CD4-positive, alpha-beta T cell treated with Interleukin-6 at 100 ng/mL for 8 hours (primary cell): ENCODE data around the gene CAMK1G.

ENCODE experiments used
- DNase-seq: peaks from one replicate; pipeline ENCODE4 v3.0.0-alpha.2; 2020; ENCODE audit warnings: mixed read lengths, low spot score

Gene CAMK1G

DNA sequence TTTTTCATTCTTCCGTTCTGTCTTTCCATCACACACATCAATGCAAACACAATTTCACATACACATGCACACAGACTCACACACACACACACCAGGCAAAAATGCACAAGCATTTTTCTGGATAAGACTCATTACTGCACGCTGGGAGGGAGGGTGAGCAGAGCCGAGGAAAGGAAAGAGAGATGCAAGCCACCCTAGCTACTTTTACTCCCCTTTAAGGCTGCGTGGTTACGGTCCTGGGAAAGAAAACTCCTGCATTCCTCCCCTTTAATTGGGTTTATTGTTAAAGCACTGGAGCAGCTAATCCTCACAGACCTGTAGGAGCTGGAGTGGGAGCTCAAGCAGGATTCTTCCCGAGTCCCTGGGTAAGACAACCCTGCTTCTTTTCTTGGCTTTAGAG lies at the start of gene CAMK1G:
Gene CAMK1G, plus strand, starts transcription at position 307 of the 400 bp plus-strand sequence. CDS start 11,270 bp downstream, outside the sequence.
- DNase-seq, result no peak

DNA sequence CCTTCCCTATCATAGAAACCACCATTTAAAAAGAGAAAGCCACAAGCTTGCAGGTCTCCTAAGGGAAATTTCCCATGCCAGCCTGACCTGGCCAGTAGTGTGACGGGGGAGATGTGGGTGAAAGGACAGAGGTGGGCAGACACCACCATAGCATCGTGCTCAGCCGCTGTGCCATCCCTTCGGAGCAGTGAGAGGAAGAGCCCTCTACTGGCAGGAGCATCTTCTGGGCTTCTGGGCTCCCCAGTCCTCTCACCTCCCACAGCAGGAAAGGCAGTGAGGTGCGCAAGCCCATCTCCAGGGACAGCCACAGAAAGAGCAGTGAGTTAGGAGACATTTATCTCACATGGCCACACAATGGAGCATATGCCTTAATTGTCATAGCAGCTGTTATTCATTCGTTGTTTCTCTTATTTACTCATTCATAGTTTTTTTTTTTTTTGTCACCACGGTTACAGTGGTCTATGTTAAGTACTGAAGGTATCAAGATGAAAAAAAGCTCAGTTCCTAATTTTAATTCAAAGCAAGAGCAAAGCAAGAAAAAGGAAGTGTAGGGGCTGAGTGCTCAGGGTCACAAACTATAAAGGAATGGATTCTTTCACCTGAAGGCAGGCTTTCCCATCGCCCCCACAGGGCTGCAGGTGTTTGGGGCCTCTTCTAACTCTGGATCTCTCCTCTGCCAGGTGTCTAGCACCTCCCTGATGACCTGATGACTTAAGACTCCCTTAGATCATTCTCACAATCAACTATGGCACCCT lies 48.8 kb upstream of the CAMK1G start:
- no peak for DNase-seq

DNA sequence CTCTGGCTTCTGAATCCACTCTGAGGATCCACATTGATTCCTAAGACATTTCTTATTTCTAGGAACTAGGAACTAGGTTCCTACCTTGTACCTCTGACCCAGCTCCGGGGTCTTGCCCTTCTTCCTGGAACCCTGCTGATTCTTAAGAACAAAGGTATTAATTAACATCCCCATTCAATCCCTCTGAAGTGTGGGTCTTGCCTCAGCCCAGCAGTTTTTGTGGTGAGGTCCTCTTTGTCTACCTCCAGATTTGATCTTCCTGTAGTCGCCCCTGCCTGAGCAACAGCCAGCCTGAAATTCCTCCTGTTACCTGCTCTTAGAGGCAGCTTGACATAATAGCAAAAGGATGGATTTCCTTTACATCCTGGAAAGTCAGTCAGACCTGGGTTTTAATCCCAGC lies 46.7 kb upstream of the CAMK1G start:
- DNase-seq, result no peak

DNA sequence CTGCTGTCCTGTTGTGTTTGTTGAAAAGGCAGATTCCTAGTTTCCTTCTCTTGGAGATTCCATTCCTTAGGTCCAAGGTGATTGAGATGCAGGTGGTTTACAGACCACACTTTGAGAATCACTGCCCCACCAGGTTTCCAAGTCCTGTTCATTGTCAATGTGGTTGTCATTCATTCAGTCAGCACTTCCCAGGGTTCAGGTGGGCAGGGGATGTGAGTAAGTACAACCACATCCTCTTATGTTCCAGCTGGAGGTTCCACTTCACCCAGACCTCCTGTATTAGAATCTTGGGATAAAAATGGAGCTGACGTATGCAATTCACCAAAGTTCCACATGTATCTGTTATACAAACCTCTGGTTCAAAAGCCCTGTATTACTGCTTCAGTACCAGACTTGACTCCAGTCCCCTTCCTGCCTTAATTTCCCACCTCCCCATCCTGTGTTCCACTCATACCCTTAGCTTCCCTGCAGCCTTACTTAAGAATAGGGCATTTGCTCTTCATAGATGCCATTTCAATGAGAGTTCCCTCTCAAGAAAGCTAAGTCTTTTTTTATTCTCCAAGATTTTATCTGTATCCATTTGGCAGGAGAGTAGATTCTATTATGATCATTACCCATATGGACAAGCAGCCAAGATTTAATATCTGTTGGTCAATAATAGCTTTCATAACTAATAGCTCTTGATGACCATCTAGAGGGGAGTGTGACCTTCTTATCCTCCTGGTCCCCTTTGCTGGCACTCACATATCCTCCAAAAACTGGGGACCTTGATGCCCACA lies 46.0 kb upstream of the CAMK1G start:
- no peak for DNase-seq

DNA sequence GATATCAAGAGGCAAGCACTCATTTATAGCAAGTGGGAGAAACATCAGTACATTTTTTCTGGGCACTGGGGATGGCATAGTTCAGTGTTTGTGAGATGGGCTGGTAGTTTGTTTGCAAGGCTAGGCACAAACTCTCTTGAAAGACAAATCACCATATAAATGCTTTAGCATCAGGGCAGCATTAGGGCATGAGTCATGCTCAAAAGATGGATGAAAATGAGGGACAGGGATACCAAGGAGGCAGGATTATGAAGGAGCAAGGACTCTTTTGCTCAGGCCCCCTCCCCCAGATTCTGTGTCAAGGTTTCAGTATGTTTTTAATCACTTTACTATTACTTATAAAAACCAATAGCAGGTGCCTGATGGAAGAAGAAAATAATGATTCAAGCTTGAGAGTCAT lies 43.9 kb upstream of the CAMK1G start:
- DNase-seq, result no peak

DNA sequence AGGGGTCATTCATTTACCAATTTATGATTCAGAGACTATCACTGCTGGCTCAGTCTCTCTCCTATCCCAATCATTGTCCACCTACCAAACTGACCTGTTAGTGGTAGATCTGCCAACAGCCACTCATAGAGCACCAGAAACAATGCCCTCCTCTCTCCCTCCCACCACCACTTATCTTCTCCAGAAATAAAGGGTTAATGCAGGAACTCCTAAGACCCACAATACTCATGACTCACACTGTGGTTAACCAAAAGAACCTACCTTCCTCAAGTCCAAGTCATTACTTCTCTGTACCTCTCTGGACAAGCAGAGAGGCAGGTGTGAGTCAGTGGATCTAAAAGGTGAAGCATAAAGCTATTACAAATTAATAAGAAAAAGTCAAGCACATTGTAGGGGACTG lies 40.9 kb upstream of the CAMK1G start:
- no peak for DNase-seq

DNA sequence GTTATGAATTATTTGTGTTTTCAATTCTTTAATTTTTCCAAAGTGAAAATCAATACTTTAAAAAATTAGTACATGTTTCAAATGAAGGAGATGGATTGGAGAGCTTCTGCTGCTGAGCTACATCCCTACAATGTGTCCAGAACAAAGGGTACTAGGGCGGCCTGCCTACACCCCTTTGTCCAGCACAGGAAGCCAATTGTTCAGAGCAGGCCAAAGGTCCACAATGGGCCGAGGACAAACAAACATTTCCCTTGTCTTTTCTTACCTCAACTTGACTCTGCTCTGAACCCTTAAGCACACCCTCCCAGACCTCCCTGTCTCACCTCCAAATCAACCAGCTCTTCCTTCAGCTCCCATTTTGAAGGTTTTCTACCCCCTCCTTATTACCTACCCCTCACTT lies 39.4 kb upstream of the CAMK1G start:
- no peak for DNase-seq

DNA sequence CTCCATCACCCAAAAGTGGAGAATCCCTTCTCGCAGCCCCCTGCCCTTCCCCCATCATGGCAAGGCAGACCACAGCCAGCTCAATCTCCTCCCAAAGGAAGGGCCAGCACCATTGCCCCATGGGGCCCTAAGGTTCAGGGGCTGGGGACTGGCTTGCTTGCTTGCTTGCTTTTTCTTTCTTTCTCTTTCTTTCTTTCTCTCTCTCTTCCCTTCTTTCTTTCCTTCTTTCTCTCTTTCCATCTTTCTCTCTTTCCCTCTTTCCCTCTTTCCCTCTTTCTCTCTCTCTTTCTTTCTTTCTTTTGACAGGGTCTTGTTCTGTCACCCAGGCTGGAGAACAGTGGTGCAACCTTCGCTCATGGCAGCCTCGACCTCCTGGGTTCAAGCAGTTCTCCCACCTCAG lies 38.1 kb upstream of the CAMK1G start:
- no peak for DNase-seq

DNA sequence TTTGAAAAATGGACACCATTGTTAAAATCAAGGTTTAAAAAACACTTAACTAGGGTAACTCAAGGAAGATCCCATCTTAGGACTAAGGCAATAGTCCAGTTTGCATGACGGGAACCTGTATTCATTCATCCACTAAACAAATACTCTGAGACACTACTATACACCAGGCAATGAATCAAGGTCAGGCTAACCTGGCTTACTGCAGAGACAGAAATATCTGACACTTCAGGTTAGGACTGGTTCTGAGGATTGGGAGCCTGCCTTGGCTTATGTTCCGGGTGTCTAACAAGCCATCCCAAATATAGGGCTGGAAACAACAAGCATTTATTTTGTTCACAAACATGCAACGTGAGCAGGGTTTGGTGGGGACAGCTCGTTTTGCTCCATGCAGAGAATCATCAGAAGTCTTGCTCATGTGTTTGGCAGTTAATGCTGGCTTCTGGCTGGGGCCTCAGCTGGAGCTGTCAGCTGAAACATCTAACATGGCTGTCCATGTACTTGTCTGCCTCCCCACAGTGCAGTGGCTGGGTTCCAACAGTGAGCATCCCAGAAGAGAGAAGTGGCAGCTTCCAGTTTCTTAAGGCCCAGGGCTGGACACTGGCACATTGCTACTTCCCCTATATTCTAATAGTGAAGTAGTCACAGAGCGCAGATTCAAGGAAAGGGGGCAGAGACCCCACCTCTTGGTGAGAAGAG lies 37.0 kb upstream of the CAMK1G start:
- DNase-seq, result no peak

DNA sequence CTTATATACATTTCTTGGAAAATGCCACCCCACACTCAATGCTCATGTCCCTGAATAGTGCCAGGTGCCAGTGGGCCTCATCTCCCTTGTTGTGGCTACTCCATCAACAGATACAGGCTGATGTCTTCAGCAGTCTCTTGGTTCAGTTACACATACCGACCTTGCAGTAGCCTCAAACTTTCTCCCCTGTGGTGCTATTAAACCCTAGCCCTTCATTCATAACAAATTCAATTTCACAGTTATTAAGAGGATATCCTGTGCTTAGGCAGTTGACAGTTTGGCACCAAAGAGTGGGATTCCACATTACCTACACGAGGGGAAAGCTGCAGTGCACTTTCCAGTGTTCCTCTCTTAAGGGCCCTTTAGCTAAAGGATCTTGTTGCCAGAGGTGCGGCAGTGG lies 35.9 kb upstream of the CAMK1G start:
- DNase-seq, result no peak

DNA sequence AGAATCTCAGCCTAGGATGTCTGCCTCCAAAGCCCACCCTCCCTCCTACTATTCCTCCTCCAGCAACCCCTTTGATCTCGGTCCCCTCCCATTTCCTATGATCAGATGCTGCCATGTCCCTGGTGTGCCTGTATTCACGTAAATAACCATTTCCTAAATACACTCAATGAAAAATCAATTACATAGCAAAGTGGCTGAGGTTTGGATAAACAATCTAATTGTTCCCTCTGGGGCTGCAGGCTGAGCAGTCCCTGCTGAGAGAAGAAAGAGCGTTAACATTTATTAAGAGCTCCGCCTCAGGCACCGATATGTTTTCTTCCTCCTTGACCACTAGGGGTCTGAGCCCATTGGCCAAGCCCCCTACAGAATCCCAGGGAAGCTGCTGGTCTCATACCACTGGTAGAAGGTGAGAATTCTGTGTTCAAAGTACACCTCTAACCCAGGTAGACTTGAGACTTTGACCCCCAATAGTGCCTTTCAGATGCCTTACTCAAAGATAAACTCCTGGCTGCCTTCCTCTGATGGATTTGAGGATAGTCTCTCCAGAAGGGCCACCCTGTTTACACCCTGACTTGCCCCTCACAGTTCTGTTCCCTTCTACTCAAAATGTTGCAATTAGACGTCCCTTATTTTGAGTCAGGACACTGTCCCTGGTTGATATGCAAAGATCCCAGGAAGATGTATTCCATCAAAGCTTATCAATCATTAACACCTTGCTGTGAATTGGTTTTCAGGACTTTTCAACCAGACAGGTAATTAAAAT lies 33.9 kb upstream of the CAMK1G start:
- DNase-seq, result no peak

DNA sequence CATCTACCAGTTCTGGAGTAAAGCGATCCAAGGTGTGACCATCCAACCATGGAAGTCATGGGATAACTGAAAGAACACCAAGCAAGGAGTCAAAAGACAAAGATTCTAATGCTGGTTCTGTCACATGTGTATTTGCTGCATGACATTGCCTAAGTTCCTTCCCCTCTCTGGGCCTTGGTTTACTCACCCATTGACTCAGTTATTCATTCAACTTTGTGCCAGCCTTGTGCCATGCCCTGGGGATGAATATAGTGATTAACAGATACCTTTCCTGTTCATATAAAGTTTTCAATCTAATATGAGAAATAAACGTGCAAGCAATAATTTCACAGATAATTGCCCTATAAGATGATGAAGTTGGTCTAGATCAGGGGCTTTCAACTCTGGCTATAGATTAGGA lies 33.0 kb upstream of the CAMK1G start:
- DNase-seq, result no peak

DNA sequence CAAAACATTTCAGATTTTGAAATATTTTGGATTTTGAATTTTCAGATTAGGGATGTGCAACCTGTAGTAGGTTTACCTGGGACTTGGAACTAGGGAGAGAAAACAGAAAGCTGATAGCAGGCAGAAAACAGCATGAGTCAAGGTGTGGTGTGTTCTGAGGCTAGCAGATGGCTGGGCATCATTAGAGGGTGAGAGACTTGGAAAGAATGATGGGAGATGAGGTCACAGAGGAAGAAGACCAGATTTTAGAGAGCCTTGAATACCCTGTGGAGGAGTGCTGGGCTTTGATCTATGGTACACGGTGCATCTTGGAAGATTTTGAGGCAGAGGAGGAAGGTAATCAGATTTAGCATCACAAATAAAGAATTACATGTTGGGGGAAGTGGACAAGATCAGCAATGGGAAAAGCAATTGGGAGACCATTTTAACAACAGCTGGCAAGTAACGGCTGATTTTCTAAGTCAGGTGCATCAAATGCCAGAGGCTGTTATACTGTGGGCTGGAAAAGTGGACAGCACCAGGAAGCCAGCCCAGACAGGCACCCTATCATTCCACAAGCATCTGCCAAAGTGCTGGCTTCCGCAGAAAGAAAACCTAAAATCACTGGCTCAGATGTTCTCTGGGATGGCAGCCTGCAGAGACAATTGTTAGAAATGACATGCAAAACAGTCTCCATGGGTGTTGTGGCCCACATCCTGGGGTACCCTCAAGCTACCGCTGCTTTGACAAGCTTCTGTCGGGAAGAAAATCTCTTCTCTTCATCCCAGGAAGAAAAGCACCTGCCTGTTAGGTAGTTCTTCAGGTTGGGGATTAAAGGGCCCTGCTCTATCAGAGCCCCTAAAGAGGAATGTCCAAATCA lies 30.9 kb upstream of the CAMK1G start:
- DNase-seq, result no peak

DNA sequence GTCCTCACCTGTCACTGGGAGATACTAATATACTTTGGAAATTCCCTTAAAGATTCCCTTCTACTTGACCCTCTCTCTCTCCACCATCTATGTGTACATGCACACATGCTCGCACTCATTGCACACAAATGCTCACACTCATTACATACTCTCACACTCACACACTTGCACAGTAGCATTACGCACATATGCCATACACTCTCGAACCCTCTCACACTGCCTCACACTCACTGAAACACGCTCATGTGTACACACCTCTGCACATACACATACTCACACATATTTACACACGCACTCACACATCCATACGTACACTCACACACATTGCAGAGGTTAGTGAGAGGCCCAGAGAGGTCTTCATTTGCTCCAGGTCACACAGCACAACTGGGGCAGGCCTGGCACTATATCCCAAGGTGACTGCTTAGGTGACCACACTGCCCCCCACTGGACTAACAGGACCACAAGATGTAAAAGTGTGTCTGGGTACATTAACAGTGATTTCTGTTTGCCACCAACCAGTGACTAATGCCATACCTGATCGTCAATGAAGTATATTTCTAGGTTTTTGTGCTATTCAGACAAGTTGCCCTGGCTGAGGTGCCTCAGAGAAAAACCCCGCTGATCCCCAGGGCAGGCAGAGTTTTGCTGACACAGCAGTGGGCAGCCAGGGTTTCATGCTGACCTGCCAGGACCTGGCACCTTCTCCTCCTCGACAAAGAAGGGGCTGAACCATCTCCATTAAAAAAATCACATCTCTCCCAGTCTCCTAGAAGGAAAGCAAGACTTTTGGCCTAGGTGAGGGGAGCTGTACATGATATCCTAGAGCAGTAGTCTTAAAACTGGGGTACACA lies 28.5 kb upstream of the CAMK1G start:
- DNase-seq, result no peak

DNA sequence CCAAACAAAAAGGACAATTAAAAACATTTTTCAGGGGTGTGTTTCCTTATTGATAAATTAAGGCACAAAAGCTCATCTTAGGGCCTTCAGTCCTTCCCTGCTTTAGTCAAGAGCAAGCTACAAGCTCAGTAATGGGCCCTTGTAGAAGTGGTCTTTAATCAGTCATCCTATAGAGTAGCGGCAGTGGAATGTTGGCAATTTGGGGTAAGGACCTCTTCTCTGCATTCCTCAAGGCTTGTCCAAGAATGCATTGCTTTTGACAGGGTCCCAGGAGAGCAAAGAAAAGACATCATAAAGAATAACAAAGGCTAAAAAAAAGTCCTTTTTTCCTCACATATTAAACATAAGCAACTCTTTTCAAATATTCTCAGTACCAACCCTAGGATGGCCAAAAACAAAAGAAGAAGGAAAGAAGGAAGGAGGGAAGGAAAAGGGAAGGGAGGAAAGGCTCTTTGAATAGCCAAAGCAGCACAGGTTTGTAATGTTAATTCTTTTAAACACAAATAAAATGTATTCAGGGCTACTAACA lies 27.3 kb upstream of the CAMK1G start:
- DNase-seq, result no peak

DNA sequence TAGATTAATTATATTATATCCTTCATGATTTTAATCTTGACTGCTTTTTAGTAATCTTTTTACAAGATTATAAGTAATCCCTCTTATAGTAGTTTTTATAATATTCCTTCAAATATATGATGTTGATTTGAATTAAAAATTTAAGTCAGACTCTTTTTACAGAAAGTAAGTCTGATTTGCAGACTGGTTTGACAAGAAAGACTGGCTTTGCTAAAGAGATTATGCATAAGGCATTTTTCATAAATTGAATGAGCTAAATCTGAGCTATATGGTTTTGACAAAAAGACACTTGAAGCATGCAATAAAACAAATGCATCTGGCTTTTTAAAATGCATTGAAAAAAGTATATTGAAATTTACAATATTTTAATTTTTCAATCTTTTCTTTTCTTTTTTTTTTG lies 26.3 kb upstream of the CAMK1G start:
- DNase-seq, result no peak

DNA sequence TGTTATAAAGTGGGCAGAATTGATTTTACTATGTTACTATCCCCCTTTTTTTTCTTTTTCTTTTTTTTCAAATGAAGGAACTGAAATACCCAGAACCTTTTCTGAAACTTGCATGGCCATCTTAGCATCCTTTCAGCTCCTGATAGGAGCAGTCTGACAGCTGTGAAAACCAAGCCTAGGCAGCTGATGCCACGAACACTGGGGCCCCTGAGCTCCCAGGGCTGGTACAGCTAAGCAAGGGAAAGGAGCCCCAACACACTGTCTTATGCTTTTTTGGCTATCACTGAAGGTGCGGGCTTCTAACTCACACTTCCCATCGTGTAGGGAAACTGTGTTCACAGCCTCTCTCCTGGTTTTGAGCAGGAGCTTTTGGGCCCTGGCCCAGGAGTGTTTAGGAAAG lies 23.0 kb upstream of the CAMK1G start:
- no peak for DNase-seq

DNA sequence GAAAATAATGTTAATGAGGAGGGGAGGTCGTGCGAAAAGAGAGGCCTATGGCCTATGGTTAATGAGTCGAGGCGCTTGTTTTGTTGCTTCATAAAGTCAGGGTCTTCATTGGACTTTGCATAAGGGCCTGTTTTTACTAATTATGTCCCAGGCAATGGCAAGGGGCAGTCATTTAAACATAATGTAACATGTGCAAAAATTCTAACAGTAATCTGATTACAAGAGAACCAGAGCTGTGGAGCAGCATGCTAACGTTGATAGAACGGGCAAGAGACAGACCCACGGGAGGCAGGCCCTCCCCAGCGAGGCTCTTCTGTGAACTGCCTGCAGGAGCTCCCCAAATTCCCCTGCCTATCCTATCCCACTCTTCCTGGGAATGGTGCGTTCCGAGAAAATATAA lies 22.6 kb upstream of the CAMK1G start:
- no peak for DNase-seq

DNA sequence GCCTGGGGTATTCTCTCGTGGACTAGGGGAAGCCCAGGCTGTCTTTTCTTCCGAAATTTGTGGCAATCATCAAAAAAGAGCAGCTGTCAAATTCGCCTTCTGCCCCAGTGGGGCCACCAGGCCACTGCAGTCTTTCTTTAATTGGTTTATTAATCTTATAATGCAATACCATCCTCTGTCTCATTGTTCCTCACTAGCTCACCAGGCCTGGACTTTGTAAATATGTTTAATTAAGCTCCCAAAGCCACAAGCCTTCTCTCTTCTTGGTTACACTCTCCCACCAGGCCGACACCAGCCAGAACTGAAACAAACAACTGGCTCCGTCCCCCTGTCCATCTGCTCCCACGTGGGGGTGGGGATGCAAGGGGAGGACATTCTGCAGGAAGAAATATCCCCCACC lies 22.0 kb upstream of the CAMK1G start:
- no peak for DNase-seq

DNA sequence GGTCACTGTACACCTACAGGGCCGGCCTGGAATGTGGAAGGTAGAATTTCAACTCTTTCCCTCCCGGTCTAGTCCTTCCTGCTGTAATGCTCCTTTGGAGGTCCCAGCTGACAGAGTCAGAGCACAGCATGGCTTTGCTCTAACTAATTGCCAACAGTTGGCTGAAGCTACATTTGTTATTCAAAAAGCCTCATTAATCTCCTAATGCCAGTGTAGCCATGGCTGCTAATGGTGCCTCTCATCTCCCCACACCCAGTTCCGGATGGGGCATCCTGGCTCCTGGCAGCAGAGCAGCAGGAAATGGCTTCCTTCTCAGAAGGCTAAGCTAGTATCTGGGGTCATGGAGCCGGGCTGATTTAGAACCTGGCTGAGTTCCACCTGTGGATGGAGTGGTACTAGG lies 18.7 kb upstream of the CAMK1G start:
- no peak for DNase-seq
